Body of pancreas (tissue), 2 donors: Measurements from ENCODE around the gene ERC1. TPM values are rescaled to one million over a fixed set of nuclear protein-coding genes. Genes with fewer than 3 reads are reported as not detected.

Experiments used
- total RNA-seq, 2 donors: library from RNA; depleted of rRNA; stranded (reverse); fragments of >200 nt; gene quantifications; one replicate each; pipeline ENCODE4 v1.1.0, GENCODE V29; 2016

The ERC1 gene
- total RNA-seq, 2 donors from 2014 or later: 20.8 to 29.0 TPM

Other genes starting within 250 kb of the ERC1 start
- gene WNK1, start 238.6 kb upstream of the ERC1 start, total RNA-seq: 10 to 100 TPM; 56.6 to 96.6 TPM
- gene RAD52, start 41.5 kb upstream of the ERC1 start, total RNA-seq: 10 to 100 TPM; 10.5 to 13.5 TPM